Duodenal mucosa (tissue), 2 donors: ENCODE results near the gene BCAS3.
A peak's percentile ranks its signal among the peaks of the same experiment; 100 is the strongest.

Experiments used
- H3K27ac ChIP-seq: one replicate; pipeline ENCODE4 v1.7.0; 2013; ENCODE audit warnings: low read depth, low read length
- H3K27me3 ChIP-seq, 2 donors: one replicate each; pipeline ENCODE4 v1.7.0; 2013; ENCODE audit warnings: low read length in 2 of 2, control low read depth in 1 of 2; ENCODE audit not compliant: insufficient read depth in 2 of 2, control insufficient read depth in 1 of 2
- H3K36me3 ChIP-seq, 2 donors: one replicate each; pipeline ENCODE4 v1.7.0; 2013; ENCODE audit warnings: low read length in 2 of 2, control low read depth in 1 of 2; ENCODE audit not compliant: insufficient read depth in 2 of 2, control insufficient read depth in 1 of 2
- H3K4me1 ChIP-seq, 2 donors: one replicate each; pipeline ENCODE4 v1.7.0; 2013; ENCODE audit warnings: low read length in 2 of 2, control low read depth in 1 of 2; ENCODE audit not compliant: insufficient read depth in 2 of 2, control insufficient read depth in 1 of 2
- H3K4me3 ChIP-seq, 2 donors: one replicate each; pipeline ENCODE4 v1.7.0; 2013; ENCODE audit warnings: low read length in 2 of 2, low read depth in 1 of 2
- H3K9ac ChIP-seq, 2 donors: one replicate each; pipeline ENCODE4 v1.7.0; 2013; ENCODE audit warnings: low read length in 2 of 2, low read depth in 1 of 2
- H3K9me3 ChIP-seq, 2 donors: one replicate each; pipeline ENCODE4 v1.7.0; 2013; ENCODE audit warnings: low read length in 2 of 2, control low read depth in 1 of 2; ENCODE audit not compliant: control insufficient read depth in 1 of 2

Gene BCAS3

DNA sequence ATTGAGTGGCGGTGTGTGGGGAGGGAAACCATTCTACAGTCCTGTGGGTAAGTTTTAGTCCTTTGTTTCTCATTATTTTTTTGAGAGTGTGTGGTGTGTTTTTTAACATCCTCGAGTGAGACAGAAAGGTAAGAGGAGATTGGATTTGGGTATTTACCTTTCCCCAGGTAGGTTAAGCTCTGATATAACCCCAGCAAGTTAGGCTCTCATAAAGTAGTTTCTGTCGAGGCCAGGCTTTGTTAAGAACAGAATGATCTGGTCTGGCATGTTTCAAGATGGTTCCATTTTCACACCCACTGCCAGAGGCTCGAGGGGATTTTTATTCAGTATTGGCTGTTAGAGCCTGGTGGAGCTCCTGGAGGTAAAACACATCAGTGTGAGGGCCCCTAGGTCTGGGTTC, 62.9 kb downstream of the BCAS3 start:
- Histone ChIP-seq H3K4me3 (no peak overlapping the region), H3K36me3 (no peaks in the 10 kb centered on the region), H3K9me3 (no peaks in the 10 kb centered on the region), H3K9ac (no peak overlapping the region), H3K27ac (no peak overlapping the region), H3K27me3 (no peaks in the 10 kb centered on the region), H3K4me1 (no peaks in the 10 kb centered on the region)

DNA sequence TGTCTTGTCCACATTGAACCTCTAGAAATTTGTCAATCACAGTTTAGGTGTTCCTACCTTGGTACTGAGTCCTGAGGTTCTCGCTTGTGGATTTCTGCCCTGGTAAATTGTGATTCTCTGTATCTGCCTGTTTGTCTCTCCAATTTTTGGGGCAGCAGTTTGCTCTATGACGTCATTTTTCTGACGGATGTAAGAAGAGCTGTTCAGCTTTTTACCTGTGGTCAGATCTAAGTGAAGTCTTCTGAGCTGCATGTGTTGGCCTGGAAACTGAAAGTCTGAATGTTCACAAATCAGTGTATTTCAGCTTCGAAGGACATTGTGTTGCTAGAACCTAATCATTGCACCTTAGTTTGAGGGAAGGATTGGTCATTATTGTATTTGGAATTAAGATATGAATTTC, 63.4 kb downstream of the BCAS3 start:
- Histone ChIP-seq H3K27ac (no peak overlapping the region), H3K27me3 (no peaks in the 10 kb centered on the region), H3K4me1 (no peaks in the 10 kb centered on the region), H3K9me3 (no peaks in the 10 kb centered on the region), H3K9ac (no peak overlapping the region), H3K4me3 (no peak overlapping the region), H3K36me3 (no peaks in the 10 kb centered on the region)

DNA sequence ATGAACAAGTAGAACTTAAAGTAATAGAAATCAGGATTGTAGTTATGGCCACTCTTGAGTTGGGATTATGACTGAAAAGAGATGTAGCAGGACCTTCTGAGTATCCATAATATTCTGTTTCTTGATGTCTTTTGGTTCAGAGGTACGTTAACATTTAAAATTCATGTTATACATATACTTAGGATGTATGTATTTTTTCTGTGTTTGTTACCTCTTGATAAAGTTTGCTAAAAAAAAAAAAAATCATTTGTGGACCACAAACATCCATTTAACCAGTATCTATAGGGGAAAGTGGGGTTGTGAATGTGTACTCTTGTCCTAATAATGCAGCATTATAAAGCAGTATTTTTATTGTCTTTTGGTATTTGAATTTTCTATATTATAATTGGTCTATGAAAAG, 65.6 kb downstream of the BCAS3 start:
- H3K27me3 ChIP-seq: no peaks in the 10 kb centered on the region
- H3K36me3 ChIP-seq: no peaks in the 10 kb centered on the region
- H3K9ac ChIP-seq: no peak overlapping the region
- no peaks in the 10 kb centered on the region for H3K9me3 ChIP-seq
- H3K4me3 ChIP-seq: no peak overlapping the region
- H3K4me1 ChIP-seq: no peaks in the 10 kb centered on the region
- H3K27ac ChIP-seq: no peak overlapping the region

DNA sequence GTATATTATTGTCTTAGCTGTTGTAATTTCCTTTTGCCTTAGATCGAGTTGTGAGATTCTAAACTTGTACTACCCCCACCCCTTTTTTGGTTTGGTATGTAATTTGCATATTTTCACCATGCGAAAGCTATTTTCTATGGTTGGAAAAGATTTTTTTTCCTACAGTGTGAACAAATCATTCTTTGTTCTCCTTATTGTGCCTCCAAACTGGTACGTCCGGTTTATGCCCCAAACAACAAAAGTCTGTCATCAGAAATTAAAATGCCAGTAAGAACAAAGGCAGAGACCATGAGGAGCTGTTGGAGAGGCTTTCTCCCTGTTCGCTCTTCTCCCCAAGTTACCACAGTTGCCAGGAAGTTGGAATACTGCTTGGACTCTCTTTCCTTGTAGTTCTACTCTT, 66.1 kb downstream of the BCAS3 start:
- Histone ChIP-seq H3K27ac (no peak overlapping the region), H3K4me1 (no peaks in the 10 kb centered on the region), H3K27me3 (no peaks in the 10 kb centered on the region), H3K9me3 (no peaks in the 10 kb centered on the region), H3K4me3 (peak overlapping the region in 1 of 2 donors; percentile 22), H3K36me3 (no peaks in the 10 kb centered on the region), H3K9ac (peak overlapping the region in 1 of 2 donors; percentile 28)

DNA sequence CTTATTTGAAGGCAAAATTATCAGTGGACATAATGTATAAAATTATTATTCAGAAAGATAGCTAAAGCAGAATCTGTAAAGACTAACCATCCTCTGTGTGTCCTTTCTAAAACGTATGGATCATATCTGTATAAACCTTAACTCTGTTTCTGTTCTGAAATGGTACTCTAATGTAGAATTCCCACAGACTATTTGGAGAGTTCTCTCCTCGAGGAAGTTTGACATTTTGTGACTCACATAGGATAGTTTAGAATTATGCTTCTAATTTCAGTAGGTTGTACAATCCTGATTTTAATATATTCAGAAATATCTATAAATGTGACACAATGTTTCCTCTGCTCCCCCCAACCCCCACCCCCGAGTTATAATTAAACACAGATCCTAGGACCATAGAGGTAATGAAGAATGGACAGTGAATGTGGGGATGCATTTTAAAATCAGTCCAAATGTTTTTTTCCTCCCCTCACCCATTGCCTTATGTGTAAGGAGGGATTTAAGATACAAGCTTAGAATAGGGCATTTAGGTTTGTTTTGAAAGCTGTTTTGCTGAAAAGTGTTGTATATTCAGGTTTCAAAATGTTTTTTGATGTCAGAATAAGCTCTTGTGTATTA, 66.8 kb downstream of the BCAS3 start:
- H3K9me3 ChIP-seq: no peaks in the 10 kb centered on the region
- H3K4me1 ChIP-seq: no peaks in the 10 kb centered on the region
- no peak overlapping the region for H3K27ac ChIP-seq
- H3K4me3 ChIP-seq: no peak overlapping the region
- no peaks in the 10 kb centered on the region for H3K36me3 ChIP-seq
- no peak overlapping the region for H3K9ac ChIP-seq
- no peaks in the 10 kb centered on the region for H3K27me3 ChIP-seq

DNA sequence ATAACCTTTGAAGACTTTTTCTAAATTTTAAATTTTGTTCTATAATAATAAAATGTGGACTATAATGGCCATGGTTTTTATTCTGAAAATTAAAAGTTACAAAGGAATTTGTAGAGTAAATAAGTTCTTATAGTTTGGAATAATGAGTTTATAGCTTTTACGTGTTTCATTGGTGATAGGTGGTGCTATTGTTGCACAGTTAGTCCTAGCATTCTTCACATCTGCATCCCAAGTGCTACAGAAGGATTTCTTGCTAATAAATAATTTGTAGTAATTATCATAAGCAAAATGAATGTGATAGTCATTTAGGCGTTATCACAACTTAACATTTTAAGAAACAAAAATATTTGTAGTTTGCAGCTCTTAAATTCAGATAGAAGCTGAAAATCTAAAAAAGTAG, 67.9 kb downstream of the BCAS3 start:
- Histone ChIP-seq H3K36me3 (no peaks in the 10 kb centered on the region), H3K9me3 (peaks cover 0 to 2% of the 10 kb centered on the region in 2 donors), H3K4me3 (no peak overlapping the region), H3K27ac (no peak overlapping the region), H3K27me3 (no peaks in the 10 kb centered on the region), H3K9ac (no peak overlapping the region), H3K4me1 (no peaks in the 10 kb centered on the region)

DNA sequence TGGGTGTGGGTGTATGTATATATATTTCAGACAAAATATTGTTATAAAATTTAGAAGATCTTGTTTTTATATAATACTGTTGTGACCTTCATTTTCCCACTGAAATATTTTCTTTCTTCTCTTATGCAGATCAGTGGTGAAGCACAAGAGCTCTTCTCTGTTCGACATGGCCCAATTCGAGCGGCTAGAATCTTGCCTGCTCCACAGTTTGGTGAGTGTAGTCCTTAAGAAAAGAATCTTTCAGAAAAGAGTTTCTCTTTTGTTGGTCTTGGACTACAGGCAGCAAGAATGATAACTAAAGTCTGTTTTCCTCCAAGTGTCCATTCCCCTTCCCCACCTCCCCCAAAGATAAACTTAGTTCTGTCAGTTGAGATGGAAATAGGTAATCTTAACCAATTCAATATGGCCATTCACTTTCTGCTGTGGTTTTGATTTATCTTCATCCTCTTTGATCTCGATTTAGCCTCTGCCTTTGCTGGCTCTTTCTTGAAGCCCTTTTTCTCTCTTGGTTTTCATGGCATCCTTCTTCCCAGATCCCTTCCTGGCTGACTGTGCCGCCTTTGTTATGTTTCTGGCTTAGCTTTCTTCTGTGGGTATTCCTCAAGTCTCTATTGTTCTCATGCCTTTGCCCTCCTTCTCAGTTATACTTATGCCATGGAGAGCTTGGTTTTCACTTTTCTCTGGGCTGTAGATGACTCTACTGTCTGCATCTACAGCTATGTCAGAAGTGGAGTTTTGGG, 69.6 kb downstream of the BCAS3 start:
- no peak overlapping the region for H3K9ac ChIP-seq
- no peaks in the 10 kb centered on the region for H3K4me1 ChIP-seq
- H3K27me3 ChIP-seq: no peaks in the 10 kb centered on the region
- H3K27ac ChIP-seq: no peak overlapping the region
- no peaks in the 10 kb centered on the region for H3K36me3 ChIP-seq
- H3K4me3 ChIP-seq: no peak overlapping the region
- H3K9me3 ChIP-seq: peaks cover 0 to 4% of the 10 kb centered on the region in 2 donors

DNA sequence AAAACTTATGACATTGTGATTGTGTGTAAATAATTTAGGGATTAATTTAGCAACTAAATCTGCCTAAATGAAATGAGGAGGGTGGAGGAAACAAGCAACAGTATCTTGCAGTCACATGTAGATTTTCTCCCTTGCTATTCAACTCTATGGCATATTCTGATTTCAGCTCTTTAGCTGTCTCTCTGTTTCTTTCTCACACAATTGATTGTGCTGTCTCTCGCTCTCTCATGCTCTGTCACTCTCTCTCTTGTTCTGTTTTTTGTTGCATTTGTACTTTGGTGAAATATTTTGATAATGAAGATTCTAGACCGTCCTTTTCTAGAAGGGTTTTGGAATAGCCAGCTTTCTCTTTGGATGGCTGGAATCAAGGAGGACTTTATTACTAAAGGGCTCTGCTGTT, 70.6 kb downstream of the BCAS3 start:
- Histone ChIP-seq H3K9ac (no peak overlapping the region), H3K4me3 (no peak overlapping the region), H3K36me3 (no peaks in the 10 kb centered on the region), H3K9me3 (peaks cover 0 to 4% of the 10 kb centered on the region in 2 donors), H3K4me1 (no peaks in the 10 kb centered on the region), H3K27me3 (no peaks in the 10 kb centered on the region), H3K27ac (no peak overlapping the region)

DNA sequence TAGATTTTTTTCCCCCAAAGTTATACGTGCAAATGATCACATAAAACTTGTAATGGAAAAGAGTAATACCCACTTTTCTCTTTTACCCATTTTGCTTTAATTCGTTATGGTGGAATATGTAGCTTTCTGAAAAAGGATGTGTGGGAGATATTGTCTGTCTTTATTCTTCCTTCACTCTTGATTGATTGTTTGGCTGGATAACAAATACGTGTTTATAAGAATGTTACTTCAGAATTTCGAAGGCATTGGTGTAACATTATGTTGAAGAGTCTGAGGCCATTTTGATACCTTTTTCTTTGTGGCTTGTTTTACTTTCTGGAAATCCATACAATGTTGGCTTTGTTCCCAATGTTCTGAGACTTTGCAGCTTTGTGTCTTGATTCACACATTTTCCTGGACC, 71.4 kb downstream of the BCAS3 start:
- no peak overlapping the region for H3K9ac ChIP-seq
- H3K27me3 ChIP-seq: no peaks in the 10 kb centered on the region
- H3K4me3 ChIP-seq: no peak overlapping the region
- peaks cover 0 to 4% of the 10 kb centered on the region in 2 donors for H3K9me3 ChIP-seq
- no peaks in the 10 kb centered on the region for H3K36me3 ChIP-seq
- H3K4me1 ChIP-seq: no peaks in the 10 kb centered on the region
- H3K27ac ChIP-seq: no peak overlapping the region

DNA sequence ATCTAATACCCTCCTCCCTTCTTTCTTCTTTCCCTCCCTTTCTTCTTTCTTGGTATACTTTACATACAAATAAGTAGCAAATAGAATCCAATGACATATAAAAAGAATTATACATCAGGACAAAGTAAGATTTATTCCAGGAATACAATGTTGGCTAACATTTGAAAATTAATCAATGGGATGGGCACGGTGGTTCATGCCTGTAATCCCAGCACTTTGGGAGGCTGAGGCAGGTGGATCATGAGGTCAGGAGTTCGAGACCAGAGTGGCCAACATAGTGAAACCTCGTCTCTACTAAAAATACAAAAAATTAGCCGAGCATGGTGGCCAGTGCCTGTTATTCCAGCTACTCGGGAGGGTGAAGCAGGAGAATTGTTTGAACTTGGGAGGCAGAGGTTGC, 72.1 kb downstream of the BCAS3 start:
- H3K9ac ChIP-seq: no peak overlapping the region
- H3K36me3 ChIP-seq: no peaks in the 10 kb centered on the region
- H3K4me1 ChIP-seq: no peaks in the 10 kb centered on the region
- no peaks in the 10 kb centered on the region for H3K27me3 ChIP-seq
- no peak overlapping the region for H3K4me3 ChIP-seq
- no peak overlapping the region for H3K27ac ChIP-seq
- peaks cover 0 to 4% of the 10 kb centered on the region in 2 donors for H3K9me3 ChIP-seq
